CMK (cell line): ENCODE results near the gene FMO2.

Experiments used
- DNase-seq: peaks from one replicate; pipeline ENCODE4 v3.0.0-alpha.2; 2010; ENCODE audit warnings: low read depth

Gene FMO2

GRCh38 chr1:171185091-171185490 lies at the start of gene FMO2:
Gene FMO2 (plus strand): TSS chr1:171185300. CDS start chr1:171185714, 414 bp downstream.
- no peak for DNase-seq

GRCh38 chr1:171137580-171137979 lies 47.5 kb upstream of the FMO2 start:
- no peak for DNase-seq

- no peak for DNase-seq
These were observed 46.1 kb upstream of the FMO2 start for GRCh38 chr1:171138980-171139379.

- no peak for DNase-seq
These were observed 45.2 kb upstream of the FMO2 start for GRCh38 chr1:171139890-171140289.

- DNase-seq, result no peak
These were observed 44.7 kb upstream of the FMO2 start for GRCh38 chr1:171140401-171140800.

- DNase-seq, result no peak
These were observed 44.0 kb upstream of the FMO2 start for GRCh38 chr1:171140956-171141687.

GRCh38 chr1:171141688-171142415 lies 43.2 kb upstream of the FMO2 start:
- no peak for DNase-seq

- DNase-seq, result no peak
These were observed 42.4 kb upstream of the FMO2 start for GRCh38 chr1:171142416-171143385.

GRCh38 chr1:171150156-171150555 lies 34.9 kb upstream of the FMO2 start:
- no peak for DNase-seq

GRCh38 chr1:171152549-171152948 lies 32.6 kb upstream of the FMO2 start:
- DNase-seq, result no peak

- DNase-seq, result no peak
These were observed 29.6 kb upstream of the FMO2 start for GRCh38 chr1:171155484-171155883.

GRCh38 chr1:171158096-171158495 lies 27.0 kb upstream of the FMO2 start:
- DNase-seq, result no peak

- DNase-seq, result no peak
These were observed 26.5 kb upstream of the FMO2 start for GRCh38 chr1:171158551-171158950.

- DNase-seq, result no peak
These were observed 26.0 kb upstream of the FMO2 start for GRCh38 chr1:171159148-171159547.

- no peak for DNase-seq
These were observed 24.9 kb upstream of the FMO2 start for GRCh38 chr1:171160211-171160610.

GRCh38 chr1:171160639-171161354 lies 24.3 kb upstream of the FMO2 start:
- no peak for DNase-seq

- DNase-seq, result no peak
These were observed 23.7 kb upstream of the FMO2 start for GRCh38 chr1:171161431-171161830.

- DNase-seq, result no peak
These were observed 18.7 kb upstream of the FMO2 start for GRCh38 chr1:171166361-171166760.

- no peak for DNase-seq
These were observed 17.3 kb upstream of the FMO2 start for GRCh38 chr1:171167785-171168184.

- no peak for DNase-seq
These were observed 12.6 kb upstream of the FMO2 start for GRCh38 chr1:171172471-171172870.

GRCh38 chr1:171173069-171173468 lies 12.0 kb upstream of the FMO2 start:
- no peak for DNase-seq
